HepG2 (cell line): ENCODE measurements around the gene MAML1. TPM values are rescaled to one million over a fixed set of nuclear protein-coding genes. Genes with fewer than 3 reads are reported as not detected.

Experiments used
- AFF4 ChIP-seq: sonication (generic); formaldehyde crosslinking; IDR thresholded peaks from 2 replicates; pipeline ENCODE4 v1.4.0; 2020; ENCODE audit warnings: missing genetic modification reagents
- DNMT1 ChIP-seq: sonication (generic); formaldehyde crosslinking; IDR thresholded peaks from 2 replicates; pipeline ENCODE4 v1.5.1; 2020; ENCODE audit warnings: mild to moderate bottlenecking, missing genetic modification reagents
- KDM1A ChIP-seq: IDR thresholded peaks from 2 replicates; pipeline ENCODE4 v1.6.1; 2016; ENCODE audit warnings: missing compliant biosample characterization
- KDM6A ChIP-seq: IDR thresholded peaks from 2 replicates; pipeline ENCODE4 v1.6.1; 2016; ENCODE audit warnings: low read depth
- KLF16 ChIP-seq, 2 experiments: sonication (generic) in 1 of 2; formaldehyde crosslinking in 1 of 2; IDR thresholded peaks; 2 replicates each; pipeline versions ENCODE4 v1.6.1 to v1.8.0; 2016 to 2023; ENCODE audit warnings: missing genetic modification reagents in 2 of 2, missing compliant biosample characterization in 1 of 2
- KLF9 ChIP-seq: IDR thresholded peaks from 2 replicates; pipeline ENCODE4 v1.6.1; 2016; ENCODE audit warnings: low read depth
- MTF1 ChIP-seq: sonication (generic); formaldehyde crosslinking; IDR thresholded peaks from 2 replicates; pipeline ENCODE4 v1.5.0; 2020; ENCODE audit warnings: missing genetic modification reagents
- NCOA1 ChIP-seq: sonication (generic); formaldehyde crosslinking; IDR thresholded peaks from 2 replicates; pipeline ENCODE4 v1.9.0; 2021; ENCODE audit warnings: missing genetic modification reagents
- NPAS2 ChIP-seq: sonication (generic); formaldehyde crosslinking; IDR thresholded peaks from 2 replicates; pipeline ENCODE4 v1.8.0; 2022; ENCODE audit warnings: mild to moderate bottlenecking, missing genetic modification reagents, borderline replicate concordance
- PTBP1 ChIP-seq: fragments of 200-400 bp; formaldehyde crosslinking; IDR thresholded peaks from 2 replicates; pipeline ENCODE4 v1.6.1; 2018; ENCODE audit warnings: low read length, low read depth; ENCODE audit not compliant: poor library complexity, severe bottlenecking
- RNF219 ChIP-seq: sonication (generic); formaldehyde crosslinking; IDR thresholded peaks from 2 replicates; pipeline ENCODE4 v1.5.0; 2020; ENCODE audit warnings: mild to moderate bottlenecking, missing genetic modification reagents
- STAT6 ChIP-seq: sonication (generic); formaldehyde crosslinking; IDR thresholded peaks from 2 replicates; pipeline ENCODE4 v1.4.0; 2020; ENCODE audit warnings: missing genetic modification reagents, mild to moderate bottlenecking, borderline replicate concordance
- TFDP2 ChIP-seq: sonication (generic); formaldehyde crosslinking; IDR thresholded peaks from 2 replicates; pipeline ENCODE4 v1.4.0; 2020; ENCODE audit warnings: missing genetic modification reagents
- ZC3H4 ChIP-seq: sonication (generic); formaldehyde crosslinking; IDR thresholded peaks from 2 replicates; pipeline ENCODE4 v1.4.0; 2020; ENCODE audit warnings: missing genetic modification reagents, borderline replicate concordance
- ZEB1 ChIP-seq: IDR thresholded peaks from 2 replicates; pipeline ENCODE4 v1.6.1; 2012; ENCODE audit warnings: mild to moderate bottlenecking, low read depth, inconsistent platforms; ENCODE audit not compliant: insufficient replicate concordance
- ZNF10 ChIP-seq: sonication (generic); formaldehyde crosslinking; IDR thresholded peaks from 2 replicates; pipeline ENCODE4 v1.4.0; 2020; ENCODE audit warnings: mild to moderate bottlenecking, low read depth, missing genetic modification reagents, borderline replicate concordance
- ZNF577 ChIP-seq: sonication (generic); formaldehyde crosslinking; IDR thresholded peaks from 2 replicates; pipeline ENCODE4 v1.4.0; 2020; ENCODE audit warnings: mild to moderate bottlenecking, low read depth, missing genetic modification reagents, borderline replicate concordance
- ZNF589 ChIP-seq: sonication (generic); formaldehyde crosslinking; conservative IDR thresholded peaks from 2 replicates; pipeline ENCODE4 v1.8.0; 2022; ENCODE audit warnings: mild to moderate bottlenecking, moderate library complexity, missing genetic modification reagents
- polyA plus RNA-seq, 8 experiments: library from polyadenylated mRNA; depleted of rRNA in 3 of 8; stranded (reverse) in 7 of 8; unstranded in 1 of 8; fragments of >200 nt; fragmentation: Illumina TruSeq in 4 of 8; extraction: Trizol in 4 of 8; gene quantifications; 2 replicates each; pipeline versions ENCODE4 v1.2.1 to v1.2.3, GENCODE V29; 2011 to 2016; ENCODE audit warnings: low read depth in 4 of 8, missing spikeins in 1 of 8, mixed read lengths in 1 of 8; ENCODE audit not compliant: insufficient read depth in 1 of 8
- total RNA-seq, 5 experiments: library from RNA; depleted of rRNA; stranded (reverse); fragments of >200 nt; fragmentation: Illumina TruSeq; extraction: Trizol; gene quantifications; 2 replicates each; pipeline ENCODE4 v1.2.3, GENCODE V29; 2016; ENCODE audit warnings: low read depth in 1 of 5

The MAML1 gene
- total and polyA plus RNA-seq, 2 of the 13 experiments (the other 11 are each of a cell fraction or from before 2014, with no cell fraction given) = 10.0 to 10.8 TPM

- TF ChIP-seq RNF219 (CRISPR knock-in tag) (no peak), ZC3H4 (CRISPR knock-in tag) (no peak), ZEB1 (no peak), NCOA1 (no peak; the same call in 1 of the 2 replicates), KLF16 (CRISPR knock-in tag; IDR thresholded peaks at IDR 0.05) (no peak; a peak in 1 of 4 replicates), KDM1A (no peak), STAT6 (no peak), ZNF589 (CRISPR knock-in tag) (0 out of 2 replicates have a peak, but pooled peaks have one; percentile 30), DNMT1 (CRISPR knock-in tag) (no peak), ZNF10 (no peak), TFDP2 (CRISPR knock-in tag) (no peak), MTF1 (CRISPR knock-in tag) (no peak), KDM6A (CRISPR knock-in tag) (no peak), ZNF577 (CRISPR knock-in tag) (no peak), NPAS2 (CRISPR knock-in tag) (no peak), KLF9 (no peak), PTBP1 (no peak), AFF4 (CRISPR knock-in tag) (no peak)
These were observed 88.9 kb downstream of the MAML1 start (continued) for GRCh38 chr5:179821298-179822058.
